Stimulated activated CD8-positive, alpha-beta memory T cell treated with anti-CD3 and anti-CD28 coated beads, Interleukin-2, amount 100 ng/mL, for 48 hours (primary cell): ENCODE data around the gene TFPT.
"Not testable (repeated sequence)": the region's sequence is repeated elsewhere in the genome, so short reads cannot be mapped to it uniquely, and the experiment has no call there.

Experiments
- DNase-seq, 2 donors: peaks; one replicate each; pipeline ENCODE4 v3.0.0-alpha.2; 2020; ENCODE audit warnings: low read depth in 2 of 2

TFPT gene

GRCh38 chr19:54124393-54124792 is 8.9 kb upstream of the TFPT start:
- DNase-seq, result no peak

- DNase-seq, result no peak
Measured at GRCh38 chr19:54123682-54124081, 8.2 kb upstream of the TFPT start.

GRCh38 chr19:54121259-54121658 is 5.8 kb upstream of the TFPT start:
- DNase-seq, result no peak

GRCh38 chr19:54114340-54115108 is 933 bp downstream of the TFPT start:
- DNase-seq, result peak; percentile 28 to 43

GRCh38 chr19:54109651-54110050 is 5.8 kb downstream of the TFPT start:
- DNase-seq, result no peak

GRCh38 chr19:54108496-54108895 is 7.0 kb downstream of the TFPT start:
- DNase-seq, result no peak

GRCh38 chr19:54107876-54108490 is 7.5 kb downstream of the TFPT start:
- no peak for DNase-seq

GRCh38 chr19:54106716-54107115 is 8.7 kb downstream of the TFPT start:
- DNase-seq, result no peak

- DNase-seq, result no peak
Measured at GRCh38 chr19:54105796-54106195, 9.7 kb downstream of the TFPT start.

- no peak for DNase-seq
Measured at GRCh38 chr19:54104998-54105715, 10.3 kb downstream of the TFPT start.

GRCh38 chr19:54102421-54103169 is 12.9 kb downstream of the TFPT start, which contains the start of gene NDUFA3:
Gene NDUFA3 (plus strand): TSS chr19:54102855. CDS start chr19:54102879, 24 bp downstream.
- peak; percentile 93 to 95 for DNase-seq

- DNase-seq, result no peak
Measured at GRCh38 chr19:54100561-54100960, 14.9 kb downstream of the TFPT start, which contains the start of gene OSCAR. Gene OSCAR (minus strand): TSS chr19:54100803. CDS start chr19:54100792, 11 bp downstream.

- DNase-seq, result not testable (repeated sequence)
Measured at GRCh38 chr19:54099903-54100255, 15.6 kb downstream of the TFPT start.

- no peak for DNase-seq
Measured at GRCh38 chr19:54099190-54099902, 16.1 kb downstream of the TFPT start.

- no peak for DNase-seq
Measured at GRCh38 chr19:54096617-54097106, 18.8 kb downstream of the TFPT start.

GRCh38 chr19:54095859-54096616 is 19.4 kb downstream of the TFPT start:
- peak in 1 of 2 donors; percentile 39 for DNase-seq

- DNase-seq, result no peak
Measured at GRCh38 chr19:54095136-54095858, 20.2 kb downstream of the TFPT start.

GRCh38 chr19:54094426-54095000 is 20.9 kb downstream of the TFPT start:
- no peak for DNase-seq

GRCh38 chr19:54084410-54084809 is 31.0 kb downstream of the TFPT start:
- no peak for DNase-seq
